ENCODE results near the gene COQ8B.
"Not testable (repeated sequence)": the region's sequence is repeated elsewhere in the genome, so short reads cannot be mapped to it uniquely, and the experiment has no call there.

The COQ8B gene

DNA sequence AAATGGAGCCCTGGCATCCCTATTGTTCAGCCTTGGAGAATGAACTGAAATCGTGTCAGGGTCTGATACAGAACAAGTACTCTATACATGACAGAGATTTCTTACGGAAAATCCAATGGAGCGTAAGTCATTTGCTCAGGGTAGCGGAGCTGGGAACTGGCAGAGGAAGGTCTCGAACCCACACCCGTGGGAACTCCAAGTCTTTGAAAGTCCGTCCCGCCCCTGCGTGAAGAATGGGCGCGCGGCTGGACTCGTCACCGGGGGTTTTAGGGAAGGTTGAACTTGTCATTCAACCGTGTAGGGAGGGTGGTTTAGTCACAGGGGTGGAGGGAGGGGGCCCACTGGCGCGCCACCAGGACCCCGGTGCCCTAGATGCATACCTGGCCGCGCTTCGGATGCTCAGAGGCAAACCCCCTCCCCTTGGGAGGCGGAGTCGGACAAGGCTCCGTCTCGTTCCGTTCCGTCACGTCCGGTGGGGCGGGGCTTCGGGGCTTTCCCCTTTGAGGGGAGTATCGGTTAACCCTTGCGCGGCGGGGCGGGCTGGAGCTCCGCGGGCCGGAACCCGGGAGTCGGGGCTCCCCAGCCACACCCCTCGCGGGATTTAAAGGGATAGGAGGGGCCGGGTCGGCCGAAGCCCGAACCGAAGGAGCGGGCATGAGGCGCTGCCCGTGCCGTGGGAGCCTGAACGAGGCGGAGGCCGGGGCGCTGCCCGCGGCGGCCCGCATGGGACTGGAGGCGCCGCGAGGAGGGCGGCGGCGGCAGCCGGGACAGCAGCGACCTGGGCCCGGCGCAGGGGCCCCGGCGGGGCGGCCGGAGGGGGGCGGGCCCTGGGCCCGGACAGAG, at the start of gene COQ8B, which contains the start of gene ITPKC:
COQ8B (minus strand) TSS at position 405 of the 843 bp plus-strand sequence. CDS start 2,254 bp downstream, outside the sequence.
ITPKC (plus strand) TSS at position 631 of the 843 bp plus-strand sequence; CDS start at position 655, 24 bp downstream.
- DNase-seq (ENCODE audit: low read depth in 2 of 2) = peak; percentile 100

DNA sequence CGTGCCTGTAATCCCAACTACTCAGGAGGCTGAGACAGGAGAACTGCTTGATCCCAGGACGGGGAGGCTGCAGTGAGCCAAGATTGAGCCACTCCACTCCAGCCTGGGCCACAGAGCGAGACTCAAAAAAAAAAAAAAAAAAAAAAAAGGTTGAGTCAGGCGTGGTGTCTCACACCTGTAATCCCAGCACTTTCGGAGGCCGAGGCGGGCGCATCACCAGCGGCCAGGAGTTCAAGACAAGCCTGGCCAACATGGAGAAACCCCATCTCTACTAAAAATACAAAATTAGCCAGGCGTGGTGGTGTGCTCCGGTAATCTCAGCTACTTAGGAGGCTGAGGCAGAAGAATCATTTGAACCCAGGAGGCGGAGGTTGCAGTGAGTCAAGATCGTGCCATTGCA, 49.7 kb upstream of the COQ8B start:
- DNase-seq (ENCODE audit: low read depth in 2 of 2) = not testable (repeated sequence)

DNA sequence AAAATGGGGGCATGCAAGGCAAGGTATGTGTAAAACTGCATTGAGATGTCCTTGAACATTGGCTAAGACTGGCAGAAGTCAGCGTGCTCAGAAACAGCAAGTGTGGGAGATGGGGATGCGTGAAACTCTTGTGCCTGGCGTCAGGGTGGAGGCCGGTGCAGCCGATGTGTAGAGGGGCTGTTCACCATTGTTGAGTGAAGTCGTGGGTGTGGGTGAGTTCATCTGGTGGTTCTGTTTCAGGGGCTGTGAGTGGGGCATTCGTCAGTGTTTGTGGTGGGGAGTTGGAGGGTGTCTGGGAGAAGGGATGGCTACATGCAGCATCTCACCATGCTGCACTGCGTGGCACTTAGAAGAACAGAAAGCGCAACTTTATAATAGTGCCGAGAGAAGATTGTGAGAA, 47.3 kb upstream of the COQ8B start:
- DNase-seq (ENCODE audit: low read depth in 2 of 2) = no peak

DNA sequence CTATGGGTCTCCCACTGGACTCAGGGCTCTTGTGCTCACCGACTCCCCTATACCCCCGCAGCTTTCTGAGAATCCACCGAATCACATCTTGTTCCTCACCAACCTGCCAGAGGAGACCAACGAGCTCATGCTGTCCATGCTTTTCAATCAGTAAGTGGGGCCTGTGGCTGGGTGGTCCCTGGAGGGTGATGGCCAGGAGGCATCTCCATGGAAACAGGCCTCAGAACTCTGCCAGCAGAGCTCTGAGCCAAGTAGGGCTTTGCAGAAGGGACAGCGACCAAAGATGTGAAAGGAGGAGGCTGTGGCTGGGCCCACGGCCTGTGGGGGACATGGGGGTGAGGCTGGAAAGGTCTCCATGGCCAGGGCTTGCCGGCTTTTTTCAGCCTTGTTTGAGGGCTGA, 46.8 kb upstream of the COQ8B start:
- no peak for DNase-seq (ENCODE audit: low read depth in 2 of 2)

DNA sequence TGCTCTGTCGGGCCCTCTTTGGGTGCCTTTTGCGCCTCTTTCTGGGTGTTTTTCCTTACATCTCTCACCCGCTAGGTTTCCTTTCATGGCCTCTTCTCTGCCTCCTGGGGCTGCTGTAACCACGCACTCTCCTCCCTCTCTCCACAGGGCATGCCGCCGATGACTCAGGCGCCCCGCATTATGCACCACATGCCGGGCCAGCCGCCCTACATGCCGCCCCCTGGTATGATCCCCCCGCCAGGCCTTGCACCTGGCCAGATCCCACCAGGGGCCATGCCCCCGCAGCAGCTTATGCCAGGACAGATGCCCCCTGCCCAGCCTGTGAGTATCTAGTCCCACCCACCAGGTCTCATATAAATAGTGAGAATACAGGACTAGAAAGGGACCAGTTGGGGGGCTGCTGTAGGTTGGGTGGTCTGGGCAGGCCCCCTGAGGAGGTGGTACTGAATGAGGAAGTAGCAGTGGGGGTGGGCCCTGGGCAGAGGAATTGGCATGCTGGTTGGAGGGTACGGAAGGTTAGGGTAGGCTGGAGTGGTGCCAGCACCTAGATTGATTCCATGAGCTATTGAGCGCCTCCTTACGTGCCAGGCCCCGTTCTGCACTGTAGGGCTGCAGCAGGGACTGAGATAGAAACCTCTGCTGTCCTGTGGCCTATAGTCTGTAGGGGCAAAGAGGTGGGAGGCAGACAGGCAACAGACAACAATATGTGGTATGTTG, 46.2 kb upstream of the COQ8B start:
- no peak for DNase-seq (ENCODE audit: low read depth in 2 of 2)

DNA sequence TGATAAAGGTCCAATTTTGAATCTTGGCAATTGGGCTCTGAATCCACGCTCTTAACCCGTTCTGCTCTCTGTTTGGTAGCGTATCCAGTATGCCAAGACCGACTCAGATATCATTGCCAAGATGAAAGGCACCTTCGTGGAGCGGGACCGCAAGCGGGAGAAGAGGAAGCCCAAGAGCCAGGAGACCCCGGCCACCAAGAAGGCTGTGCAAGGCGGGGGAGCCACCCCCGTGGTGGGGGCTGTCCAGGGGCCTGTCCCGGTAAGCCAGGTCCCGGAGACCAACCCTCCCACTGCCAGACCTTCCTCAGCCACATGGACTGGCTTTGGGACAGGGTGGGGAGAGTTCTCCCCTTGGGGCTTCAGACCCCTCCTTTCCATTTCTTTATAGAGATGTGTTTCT, 42.7 kb upstream of the COQ8B start:
- no peak for DNase-seq (ENCODE audit: low read depth in 2 of 2)

DNA sequence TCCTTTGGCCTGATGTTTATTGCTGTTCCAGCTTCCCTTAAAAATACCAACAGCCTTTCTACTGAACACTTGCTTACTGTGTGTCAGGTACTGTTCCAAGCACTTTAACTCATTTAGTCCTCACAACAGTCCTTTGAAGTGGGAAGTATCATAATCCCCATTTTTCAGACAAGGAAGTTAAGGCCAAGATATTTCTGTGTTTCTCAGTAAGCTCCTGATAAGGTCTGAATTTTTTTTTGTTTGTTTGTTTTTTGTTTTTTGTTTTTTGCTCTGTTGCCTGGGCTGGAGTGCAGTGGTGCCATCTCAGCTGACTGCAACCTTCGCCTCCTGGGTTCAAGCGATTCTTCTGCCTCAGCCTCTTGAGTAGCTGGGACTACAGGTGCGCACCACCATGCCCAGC, 41.8 kb upstream of the COQ8B start:
- no peak for DNase-seq (ENCODE audit: low read depth in 2 of 2)

DNA sequence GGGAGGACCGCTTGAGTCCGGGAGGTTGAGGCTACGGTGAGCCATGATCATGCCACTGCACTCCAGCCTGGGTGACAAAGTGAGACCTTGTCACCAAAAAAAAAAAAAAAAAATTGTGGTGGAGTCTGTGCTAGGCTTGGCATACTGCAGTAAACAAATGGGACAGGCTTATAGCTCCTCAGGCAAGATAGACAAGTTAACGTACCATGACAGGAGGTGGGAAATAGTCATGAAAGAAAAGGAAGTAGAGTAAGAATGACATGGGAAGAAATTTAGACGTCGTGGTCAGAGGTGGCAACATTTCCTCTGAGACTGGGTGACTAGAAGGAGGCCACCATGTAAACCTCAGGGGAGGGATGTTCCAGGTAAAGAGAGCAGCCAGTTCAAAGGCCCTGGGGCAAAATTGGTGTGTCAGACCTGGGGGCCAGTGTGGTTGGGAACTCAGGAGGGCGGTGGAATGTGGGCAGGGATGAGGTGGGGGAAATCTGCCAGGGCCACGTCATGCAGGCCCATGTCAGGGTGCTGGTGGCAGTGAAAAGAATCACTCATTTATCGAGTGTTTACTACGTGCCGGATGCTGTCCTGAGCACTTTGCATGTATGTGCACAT, 39.9 kb upstream of the COQ8B start:
- no peak for DNase-seq (ENCODE audit: low read depth in 2 of 2)

DNA sequence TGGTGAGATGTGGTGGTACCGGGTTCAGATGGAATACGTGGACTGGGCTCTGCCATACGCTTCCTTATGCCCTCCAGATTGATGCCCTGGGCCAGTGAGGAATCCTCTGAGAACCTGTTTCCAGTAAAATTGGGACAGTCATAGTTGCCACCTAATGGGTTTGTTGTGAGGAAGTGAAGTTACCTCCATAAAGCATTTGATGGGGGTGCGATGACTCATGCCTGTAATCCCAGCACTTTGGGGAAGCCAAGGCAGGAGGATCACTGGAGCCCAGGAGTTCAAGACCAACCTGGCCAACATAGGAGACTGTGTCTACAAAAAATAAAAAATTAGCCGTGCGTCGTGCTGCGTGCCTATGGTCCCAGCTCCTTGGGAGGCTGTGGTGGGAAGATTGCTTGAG, 39.1 kb upstream of the COQ8B start:
- no peak for DNase-seq (ENCODE audit: low read depth in 2 of 2)

DNA sequence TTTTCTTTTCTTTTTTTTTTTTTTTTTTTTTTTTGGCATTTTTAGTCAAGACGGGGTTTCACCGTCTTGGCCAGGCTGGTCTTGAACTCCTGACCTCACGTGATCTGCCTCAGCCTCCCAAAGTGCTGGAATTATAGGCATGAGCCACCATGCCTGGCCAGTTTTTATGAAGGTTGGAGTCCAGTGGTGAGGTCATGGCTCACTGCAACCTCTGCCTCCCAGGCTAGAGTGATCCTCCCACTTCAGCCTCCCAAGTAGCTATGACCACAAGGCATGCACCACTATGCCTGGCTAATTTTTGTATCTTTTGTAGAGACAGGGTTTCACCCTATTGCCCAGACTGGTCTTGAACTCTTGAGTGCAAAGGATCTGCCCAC, 38.5 kb upstream of the COQ8B start:
- DNase-seq (ENCODE audit: low read depth in 2 of 2) = no peak

DNA sequence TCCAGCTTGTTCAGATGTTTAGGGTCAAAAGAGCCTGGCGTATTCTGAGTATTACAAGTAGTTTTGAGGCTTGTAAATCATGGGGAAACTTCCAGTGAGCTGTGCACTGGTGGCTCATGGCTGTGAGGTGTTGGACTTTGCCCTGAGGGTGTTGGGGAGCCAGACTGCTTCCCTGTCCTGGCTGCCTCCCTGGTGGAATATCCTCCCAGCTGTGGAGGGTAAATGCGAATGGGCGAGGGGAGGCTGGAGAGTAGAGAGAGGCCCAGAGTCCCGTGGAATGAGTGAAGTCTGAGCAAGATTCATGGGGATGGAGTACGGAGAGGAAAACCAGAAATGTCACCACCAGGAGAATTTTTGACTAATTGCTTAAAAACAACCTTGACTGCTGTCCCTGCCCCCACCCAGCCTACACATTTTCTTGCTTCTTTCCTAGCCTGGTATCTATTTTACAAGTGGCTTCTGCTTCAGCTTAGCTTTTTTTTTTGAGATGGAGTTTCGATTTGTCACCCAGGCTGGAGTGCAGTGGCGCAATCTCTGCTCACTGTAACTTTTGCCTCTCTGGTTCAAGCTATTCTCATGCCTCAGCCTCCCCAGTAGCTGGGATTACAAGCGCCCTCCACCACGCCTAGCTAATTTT, 38.0 kb upstream of the COQ8B start:
- DNase-seq (ENCODE audit: low read depth in 2 of 2) = no peak

DNA sequence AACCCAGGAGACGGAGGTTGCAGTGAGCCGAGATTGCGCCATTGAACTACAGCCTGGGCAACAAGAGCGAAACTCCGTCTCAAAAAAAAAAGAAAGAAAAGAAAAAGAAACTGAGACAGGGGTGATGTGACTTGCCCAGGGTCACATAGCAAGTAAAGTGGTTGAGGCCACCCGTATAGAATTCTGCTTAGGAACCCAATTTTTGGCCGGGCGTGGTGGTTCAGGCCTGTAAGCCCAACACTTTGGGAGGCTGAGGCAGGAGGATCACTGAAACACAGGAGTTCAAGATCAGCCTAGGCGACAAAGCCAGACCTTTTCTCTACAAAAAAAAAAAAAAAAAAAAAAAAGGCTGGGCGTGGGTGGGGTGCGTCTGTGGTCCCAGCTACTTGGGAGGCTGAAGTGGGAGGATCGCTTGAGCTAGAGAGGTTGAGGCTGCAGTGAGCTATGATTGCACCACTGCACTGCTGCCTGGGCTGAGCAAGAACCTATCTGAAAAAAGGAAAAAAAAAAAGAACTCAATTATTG, 35.6 kb upstream of the COQ8B start:
- no peak for DNase-seq (ENCODE audit: low read depth in 2 of 2)

DNA sequence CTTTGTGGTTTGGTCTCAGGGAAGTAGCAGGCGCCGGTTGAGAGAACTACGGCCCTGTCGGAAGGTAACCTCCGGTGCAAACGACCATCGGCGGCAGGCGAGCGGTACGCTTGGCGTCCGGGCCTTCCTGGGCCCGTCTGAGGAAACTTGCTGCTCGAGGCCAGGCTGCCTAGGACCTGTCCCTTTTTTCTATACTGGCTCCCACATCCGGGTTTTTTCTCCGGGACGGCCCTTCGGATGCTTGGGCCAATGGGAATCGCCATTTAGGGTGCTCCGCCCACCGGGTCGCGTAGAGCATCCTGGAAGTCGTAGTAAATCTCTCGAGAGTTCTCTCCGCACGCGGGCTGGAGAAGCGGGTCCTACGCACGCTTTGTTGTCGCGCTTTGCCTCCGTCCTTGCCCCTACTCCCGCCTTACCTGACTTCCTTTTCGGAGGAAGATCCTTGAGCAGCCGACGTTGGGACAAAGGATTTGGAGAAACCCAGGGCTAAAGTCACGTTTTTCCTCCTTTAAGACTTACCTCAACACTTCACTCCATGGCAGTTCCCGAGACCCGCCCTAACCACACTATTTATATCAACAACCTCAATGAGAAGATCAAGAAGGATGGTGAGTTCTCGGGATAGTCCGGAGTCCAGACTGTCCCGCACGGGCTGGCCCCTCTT, 34.3 kb upstream of the COQ8B start, which contains the start of gene SNRPA:
SNRPA (plus strand) TSS at position 330 of the 664 bp plus-strand sequence; CDS start at position 536, 206 bp downstream.
- peak; percentile 89 to 94 for DNase-seq (ENCODE audit: low read depth in 2 of 2)

DNA sequence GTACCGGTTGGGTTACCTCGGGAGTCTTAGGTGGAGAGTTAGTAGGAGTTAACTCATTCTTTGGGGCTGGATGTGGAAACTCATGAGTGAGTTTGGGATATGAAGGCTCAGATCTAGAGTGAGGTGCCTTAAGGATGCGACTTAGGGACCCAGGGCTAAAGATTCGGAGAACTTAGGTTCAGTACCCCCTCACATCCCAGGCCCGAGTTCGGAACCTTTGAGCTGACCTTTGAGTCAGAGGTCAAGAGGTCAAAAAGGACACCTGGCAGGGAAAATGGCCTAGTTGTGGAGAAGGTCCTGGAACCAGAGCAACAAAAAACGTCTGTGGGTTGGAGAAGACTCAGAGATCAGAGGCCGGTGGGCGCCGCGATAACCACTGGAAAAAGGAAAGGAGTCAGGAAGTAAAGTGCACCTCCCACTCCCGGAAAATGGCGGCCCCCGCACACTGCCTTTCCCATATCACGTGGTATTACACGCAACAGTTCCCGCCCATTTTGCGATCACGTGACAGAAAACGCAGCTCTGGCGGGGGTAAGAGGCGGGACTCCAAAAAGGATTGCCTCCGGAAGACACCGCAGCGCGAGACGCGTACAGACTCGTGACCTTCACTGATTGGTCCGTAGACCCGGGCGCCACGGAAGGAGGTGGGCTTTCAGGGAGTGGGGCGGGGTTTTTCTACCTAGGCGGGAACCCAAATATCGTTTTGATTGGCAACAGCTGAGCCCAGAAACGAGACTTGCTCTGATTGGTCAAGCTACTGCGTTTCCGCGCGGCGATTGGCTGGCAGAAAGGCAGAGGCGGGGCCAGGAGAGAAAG, 33.6 kb upstream of the COQ8B start, which contains the start of gene ACTMAP:
ACTMAP (minus strand) TSS at position 420 of the 816 bp plus-strand sequence. CDS start 674 bp downstream, outside the sequence.
- peak; percentile 98 to 99 for DNase-seq (ENCODE audit: low read depth in 2 of 2)

DNA sequence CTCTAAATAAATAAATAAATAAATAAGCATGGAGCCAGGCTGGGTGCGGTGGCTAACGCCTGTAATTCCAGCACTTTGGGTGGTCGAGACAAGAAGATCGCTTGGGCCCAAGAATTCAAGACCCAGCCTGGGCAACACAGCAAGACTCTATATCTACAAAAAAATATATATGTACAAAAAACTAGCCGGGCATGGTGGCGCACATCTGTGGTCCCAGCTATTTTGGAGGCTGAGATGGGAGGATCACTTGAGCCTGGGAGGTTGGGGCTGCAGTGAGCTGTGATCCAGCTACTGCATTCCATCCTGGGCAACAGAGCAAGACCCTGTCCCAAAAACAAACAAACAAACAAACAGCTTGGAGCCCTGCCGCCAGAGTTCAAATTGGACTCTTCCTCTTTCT, 30.9 kb upstream of the COQ8B start:
- no peak for DNase-seq (ENCODE audit: low read depth in 2 of 2)

DNA sequence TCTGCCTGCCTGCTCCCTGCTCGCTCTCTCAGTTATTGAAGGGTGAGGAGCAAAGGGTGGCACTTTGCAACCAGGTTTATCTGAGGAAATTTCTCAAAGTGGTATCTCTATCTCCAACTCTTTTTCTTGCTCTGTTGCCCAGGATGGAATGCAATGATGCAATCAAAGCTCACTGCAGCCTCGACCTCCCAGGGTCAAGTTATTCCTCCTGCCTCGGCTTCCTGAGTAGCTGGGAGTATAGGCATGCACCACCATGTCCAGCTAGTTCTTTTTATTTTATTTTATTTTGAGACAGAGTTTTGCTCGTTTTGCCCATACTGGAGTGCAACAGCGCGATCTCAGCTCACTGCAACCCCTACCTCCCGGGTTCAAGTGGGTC, 28.7 kb upstream of the COQ8B start:
- no peak for DNase-seq (ENCODE audit: low read depth in 2 of 2)

DNA sequence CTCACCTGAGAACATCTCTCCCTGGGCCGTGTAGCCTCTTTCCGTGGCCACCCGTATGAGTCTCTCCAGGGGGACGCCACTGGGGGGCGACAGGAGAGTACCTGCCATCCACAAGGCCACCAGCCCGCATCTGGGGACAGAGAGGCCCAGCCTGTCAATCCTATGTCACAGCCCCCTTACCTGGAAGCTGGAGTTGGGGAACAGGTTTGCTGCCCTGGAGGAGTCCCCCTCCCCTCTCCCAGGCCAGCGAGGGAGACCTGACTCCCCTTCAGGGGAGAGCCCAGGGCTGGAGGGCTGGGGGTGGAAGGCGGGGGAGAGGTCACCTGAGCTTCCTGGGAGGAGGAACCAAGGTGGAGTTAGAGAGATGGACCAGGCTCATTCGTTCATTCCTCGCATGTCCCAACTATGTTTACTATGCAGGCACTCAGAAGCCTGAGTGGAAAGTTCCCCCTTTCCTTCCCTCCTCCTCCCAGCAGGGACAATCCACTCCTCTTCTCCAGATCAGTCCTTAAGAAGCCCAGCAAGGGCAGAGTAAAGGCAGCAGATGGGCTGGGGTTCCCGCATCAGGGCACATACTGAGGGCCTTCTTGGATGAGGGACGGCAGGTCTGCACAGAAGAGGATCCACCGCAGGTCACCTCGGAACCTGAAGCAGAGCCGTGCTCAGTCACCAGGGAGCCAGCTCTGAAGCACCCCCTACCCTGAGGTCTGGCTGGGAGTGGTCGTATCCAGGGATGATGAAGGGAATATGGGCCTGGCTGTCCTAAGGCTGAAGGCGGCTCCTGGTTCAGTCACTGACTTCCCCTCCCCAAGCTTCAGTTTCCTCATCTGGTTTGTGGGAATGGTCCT, 28.1 kb upstream of the COQ8B start:
- DNase-seq (ENCODE audit: low read depth in 2 of 2) = no peak

DNA sequence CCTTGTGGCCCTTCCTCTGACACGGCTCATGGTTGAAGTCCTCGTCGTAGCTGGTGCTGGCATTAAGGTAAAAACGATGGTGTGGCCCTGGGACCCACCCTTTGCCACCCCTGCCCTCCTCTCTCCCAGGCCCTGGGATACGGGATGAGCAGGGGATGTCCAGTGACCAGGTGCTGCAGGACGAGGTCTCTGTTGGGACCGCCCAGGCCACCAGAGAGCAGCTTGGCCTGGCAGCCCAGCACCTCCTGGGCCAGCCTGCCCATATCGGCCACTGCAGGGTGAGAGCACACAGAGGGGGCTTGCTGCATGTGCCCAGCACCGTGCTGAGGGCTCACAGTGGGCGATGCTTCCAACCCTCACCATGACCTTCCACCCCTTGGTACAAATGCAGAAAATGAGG, 27.2 kb upstream of the COQ8B start:
- DNase-seq (ENCODE audit: low read depth in 2 of 2) = no peak

DNA sequence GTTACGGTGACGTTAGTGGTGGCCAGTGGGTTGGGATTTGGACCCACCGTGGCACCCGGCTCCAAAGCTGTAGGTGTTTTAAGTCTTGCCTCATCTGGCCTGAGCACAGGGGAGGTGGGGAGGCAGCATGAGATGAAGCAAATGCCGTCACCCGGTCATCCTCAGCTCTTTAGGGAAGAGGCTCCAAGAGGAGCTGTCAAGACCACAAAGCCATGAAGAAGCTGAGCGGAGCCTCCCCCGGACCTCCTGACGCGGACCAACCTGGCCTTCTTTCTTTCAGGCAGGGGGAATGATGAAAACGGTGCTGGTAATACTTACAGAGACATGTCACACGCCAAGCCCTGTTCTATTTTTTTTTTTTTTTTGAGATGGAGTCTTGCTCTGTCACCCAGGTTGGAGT, 26.2 kb upstream of the COQ8B start:
- no peak for DNase-seq (ENCODE audit: low read depth in 2 of 2)
